ENCODE results near the gene PCSK7.

DNA sequence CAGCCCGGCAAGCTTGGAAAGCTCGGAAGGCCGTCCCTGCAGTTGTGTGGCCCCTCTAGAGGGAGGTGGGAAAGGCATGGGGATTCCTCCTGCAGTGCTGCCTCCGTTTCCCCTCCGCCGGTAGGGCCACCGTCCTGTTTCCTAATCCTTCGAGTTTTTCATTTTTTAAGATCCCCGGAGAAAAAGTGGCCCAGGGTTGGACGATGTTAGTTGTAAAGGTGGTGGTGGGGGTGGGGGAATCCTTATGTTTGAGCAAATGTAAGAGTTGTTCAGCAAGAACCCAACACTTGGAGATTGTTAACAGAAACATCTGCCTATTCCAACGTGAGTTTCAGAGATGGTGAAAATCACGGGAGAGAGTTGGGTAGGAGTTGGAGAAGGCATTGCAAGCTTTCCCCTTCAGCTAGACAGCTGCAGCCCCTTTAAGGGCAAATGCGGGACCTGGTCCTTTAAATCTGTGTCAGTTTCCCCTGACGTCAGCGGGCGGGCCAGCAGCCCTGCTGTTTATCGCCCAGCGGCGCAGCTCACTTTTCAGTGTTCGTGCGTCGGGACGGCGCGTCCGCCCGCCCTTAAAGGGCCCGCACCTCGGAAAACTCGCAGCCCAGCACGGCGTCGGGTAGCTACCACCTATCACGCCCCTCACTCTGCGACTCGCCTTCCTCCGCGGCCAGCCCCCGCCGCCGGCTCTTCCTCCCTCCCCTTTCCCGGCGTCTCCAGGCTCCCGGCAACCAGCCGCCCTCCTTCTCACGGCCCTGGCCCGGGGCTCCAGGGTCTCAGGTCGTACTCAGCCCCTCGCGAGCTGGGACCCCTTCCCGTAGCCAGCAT lies 53.5 kb downstream of the PCSK7 start, which contains the start of gene SIDT2:
- TF ChIP-seq ELF4 (IDR thresholded peaks at IDR 0.05): no peak
- TF ChIP-seq FOXM1 (IDR thresholded peaks at IDR 0.05; ENCODE audit: borderline replicate concordance): peak; percentile 80
- no peak for TF ChIP-seq SP1 (IDR thresholded peaks at IDR 0.05)
- TF ChIP-seq FOXA1 (IDR thresholded peaks at IDR 0.05): no peak
- peak; percentile 48; the same call in 1 of the 2 replicates for TF ChIP-seq ARNT (IDR thresholded peaks at IDR 0.05)
- TF ChIP-seq LEF1 (IDR thresholded peaks at IDR 0.05; ENCODE audit: borderline replicate concordance): no peak
- TF ChIP-seq TARDBP (IDR thresholded peaks at IDR 0.05): no peak
- no peak for TF ChIP-seq BHLHE40 (IDR thresholded peaks at IDR 0.05; ENCODE audit: borderline replicate concordance)
- TF ChIP-seq, protein P1, sequence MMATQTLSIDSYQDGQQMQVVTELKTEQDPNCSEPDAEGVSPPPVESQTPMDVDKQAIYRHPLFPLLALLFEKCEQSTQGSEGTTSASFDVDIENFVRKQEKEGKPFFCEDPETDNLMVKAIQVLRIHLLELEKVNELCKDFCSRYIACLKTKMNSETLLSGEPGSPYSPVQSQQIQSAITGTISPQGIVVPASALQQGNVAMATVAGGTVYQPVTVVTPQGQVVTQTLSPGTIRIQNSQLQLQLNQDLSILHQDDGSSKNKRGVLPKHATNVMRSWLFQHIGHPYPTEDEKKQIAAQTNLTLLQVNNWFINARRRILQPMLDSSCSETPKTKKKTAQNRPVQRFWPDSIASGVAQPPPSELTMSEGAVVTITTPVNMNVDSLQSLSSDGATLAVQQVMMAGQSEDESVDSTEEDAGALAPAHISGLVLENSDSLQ (IDR thresholded peaks at IDR 0.05): peak; percentile 67
- no peak for TF ChIP-seq SUZ12 (IDR thresholded peaks at IDR 0.05)
